ELR (cell line): ENCODE data around the gene SAP30.

Source experiments
- DNase-seq: peaks from one replicate; pipeline ENCODE4 v3.0.0-alpha.2; 2015; ENCODE audit warnings: low read depth

SAP30 gene

DNA sequence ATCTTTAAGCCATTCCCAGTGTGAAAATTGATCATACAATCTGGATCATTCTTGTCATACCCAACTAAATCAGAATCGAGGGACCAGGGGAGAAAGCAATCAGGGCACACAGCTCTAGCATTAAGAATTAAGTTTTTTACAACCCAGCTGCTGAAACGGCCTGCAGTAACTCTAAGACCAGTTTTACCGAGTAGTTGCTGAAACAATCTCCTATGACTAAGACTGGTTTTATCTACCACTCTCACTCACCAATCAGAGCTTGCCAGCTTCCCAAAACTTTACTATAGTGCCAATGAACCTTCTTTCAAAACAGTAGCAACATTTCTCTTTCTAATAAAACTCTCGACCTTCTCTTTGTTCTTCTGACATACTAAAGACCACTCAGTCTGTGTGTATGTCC, 2.8 kb upstream of the SAP30 start:
- peak; percentile 29 for DNase-seq

DNA sequence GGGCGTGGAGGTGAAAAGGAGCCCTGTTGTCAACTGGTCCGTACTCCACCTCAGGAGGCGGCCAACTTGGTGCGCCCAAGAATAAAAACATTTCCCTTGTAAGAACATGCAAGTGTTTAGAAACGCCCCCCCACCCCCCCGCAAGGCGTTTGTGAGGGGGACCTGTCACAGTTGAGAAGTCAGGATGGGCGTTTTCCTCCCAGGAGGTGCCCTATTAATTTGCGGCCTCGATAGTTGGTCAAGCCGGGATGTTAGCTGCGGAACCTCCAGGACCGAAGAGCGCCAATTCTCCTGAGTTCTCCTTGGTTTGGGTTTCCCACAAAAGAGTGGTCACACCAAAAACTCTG, 651 bp upstream of the SAP30 start:
- no peak for DNase-seq

DNA sequence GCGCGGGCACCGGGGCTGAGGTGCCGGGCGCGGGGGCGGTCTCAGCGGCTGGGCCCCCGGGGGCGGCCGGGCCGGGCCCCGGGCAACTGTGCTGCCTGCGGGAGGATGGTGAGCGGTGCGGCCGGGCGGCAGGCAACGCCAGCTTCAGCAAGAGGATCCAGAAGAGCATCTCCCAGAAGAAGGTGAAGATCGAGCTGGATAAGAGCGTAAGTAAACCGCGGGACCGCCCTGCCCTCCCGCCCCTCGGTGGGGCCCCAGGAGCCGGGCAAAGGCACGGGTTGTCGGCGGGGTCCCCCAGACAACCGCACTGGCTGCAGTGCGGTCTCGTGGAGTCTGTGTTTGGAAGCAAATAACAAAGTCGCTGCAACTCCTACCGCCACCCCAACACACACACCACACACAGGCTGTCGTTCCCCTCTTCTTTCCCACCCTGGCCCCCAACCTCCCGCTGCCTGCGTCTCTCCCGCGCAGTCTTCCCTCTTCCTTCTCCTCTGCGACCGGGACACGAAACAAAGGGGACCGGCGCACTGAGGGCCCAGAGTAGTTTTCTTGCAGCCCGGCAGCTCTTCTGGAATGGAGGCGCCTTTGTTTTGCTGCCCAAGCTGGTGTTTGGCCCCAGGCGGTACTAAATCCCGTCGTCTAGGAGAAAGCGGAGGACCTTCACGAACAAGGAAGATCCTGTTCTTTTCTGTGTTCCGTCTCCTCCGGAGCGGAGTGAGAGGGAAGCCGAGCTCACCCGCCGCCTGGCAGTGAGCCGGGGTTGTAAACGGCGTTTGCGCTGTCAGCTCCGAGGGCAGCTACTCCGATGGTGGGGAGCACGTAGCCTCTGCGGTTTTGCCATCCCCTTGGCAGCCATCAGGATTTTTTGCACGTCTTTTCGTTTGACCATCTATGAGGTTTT, 788 bp downstream of the SAP30 start:
- DNase-seq, result peak; percentile 77

DNA sequence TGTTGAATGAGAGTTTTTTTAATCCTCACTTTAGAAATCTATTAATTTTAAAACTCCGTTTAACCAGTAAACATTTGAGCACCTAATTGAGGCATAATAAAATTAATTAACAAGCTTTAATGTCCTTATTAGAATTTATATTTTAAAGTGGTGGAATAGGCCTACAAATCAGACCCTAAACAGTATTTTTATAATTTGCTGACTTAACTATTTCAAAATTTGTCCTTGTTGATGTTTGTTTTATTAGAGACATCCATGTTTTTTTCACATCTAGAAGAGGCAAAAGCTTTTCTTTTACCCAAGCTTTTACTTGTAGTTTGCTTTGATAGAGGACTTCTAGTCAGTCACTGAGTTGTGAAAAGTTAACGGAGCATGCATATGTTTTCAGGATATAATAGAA, 3.8 kb downstream of the SAP30 start:
- DNase-seq, result no peak

DNA sequence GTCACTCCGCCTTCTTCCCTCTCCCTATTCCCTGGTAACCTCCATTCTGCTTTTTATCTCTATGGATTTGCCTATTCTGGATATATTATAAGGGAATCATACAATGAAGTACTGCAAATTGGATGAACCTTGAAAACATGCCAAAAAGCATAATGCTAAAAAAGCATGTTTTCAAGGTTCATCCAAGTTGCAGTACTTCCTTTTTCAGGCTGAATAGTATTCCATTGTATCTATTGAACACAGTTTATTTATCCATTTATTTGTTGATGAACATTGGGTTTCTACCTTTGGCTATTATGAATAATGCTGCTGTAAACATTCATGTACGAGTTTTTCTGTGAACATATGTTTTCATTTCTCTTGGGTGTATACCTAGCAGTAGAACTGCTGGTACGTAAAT, 9.2 kb downstream of the SAP30 start:
- no peak for DNase-seq

DNA sequence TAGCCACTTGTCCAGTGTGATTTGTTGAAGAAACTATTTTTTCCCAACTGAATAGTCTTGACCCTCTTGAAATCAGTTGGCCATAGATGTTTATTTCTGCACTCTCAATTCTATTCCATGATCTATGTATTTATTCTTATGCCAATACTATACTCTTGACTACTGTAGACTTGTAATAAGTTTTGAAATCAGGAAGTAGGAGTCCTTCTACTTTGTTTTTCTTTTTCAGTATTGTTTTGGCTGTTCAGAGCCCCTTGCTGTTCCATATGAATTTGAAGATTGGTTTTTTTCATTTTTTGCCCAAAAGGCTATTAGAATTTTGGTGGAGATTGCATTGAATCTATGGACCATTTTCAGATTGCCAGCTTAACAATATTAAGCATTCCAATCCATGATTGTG, 10.2 kb downstream of the SAP30 start:
- DNase-seq, result no peak

DNA sequence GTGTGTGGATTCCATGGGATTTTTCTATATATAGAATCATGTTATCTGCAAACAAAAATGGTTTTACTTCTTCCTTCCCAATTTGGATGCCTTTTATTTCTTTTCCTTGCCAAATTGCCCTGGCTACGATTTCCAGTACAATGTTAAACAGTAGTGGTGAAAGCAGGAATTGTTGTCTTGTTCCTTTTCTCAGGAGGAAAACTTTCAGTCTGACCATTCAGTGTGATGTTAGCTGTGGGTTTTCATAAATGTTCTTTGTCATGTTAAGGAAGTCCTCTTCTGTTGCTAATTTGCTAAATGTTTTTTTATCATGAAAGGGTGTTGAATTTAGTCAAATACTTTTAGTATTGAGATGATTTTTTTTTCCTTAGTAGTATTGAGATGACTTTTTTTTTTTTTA, 10.9 kb downstream of the SAP30 start:
- DNase-seq, result no peak

DNA sequence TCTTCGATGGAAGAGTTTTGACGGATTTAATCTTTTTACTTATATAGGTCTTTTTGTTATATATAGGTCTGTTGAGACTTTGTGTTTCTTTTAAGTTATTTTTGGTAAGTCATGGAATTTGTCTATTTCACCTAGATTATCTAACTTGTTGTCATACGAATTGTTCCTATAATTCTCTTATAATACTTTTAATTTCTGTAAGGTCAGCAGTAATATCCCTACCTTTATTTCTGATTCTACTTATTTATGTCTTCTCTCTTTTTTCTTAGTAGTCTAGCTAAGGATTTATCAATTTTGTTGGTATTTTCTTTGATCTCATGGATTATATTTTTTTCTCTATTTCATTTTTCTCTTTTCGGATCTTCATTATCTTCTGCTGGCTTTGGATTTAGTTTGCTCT, 11.6 kb downstream of the SAP30 start:
- DNase-seq, result no peak

DNA sequence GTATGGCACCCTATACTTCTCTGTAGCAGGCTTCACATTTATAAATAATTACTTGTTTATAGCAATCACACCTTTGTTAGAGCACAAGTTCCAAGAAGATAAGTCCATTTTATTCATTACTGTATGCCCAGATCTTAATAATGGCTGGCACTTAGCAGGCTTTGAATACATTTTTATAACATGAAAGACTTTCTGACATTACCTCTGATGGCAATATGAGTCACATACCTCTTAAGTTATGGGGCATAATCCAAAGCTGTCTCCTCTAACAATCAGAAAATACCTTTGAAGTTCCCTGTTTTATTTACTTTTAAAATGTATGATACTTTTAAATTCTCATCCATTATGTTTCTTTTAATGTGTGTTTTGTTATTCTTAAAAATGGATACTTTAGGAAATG, 16.0 kb downstream of the SAP30 start:
- DNase-seq, result no peak

DNA sequence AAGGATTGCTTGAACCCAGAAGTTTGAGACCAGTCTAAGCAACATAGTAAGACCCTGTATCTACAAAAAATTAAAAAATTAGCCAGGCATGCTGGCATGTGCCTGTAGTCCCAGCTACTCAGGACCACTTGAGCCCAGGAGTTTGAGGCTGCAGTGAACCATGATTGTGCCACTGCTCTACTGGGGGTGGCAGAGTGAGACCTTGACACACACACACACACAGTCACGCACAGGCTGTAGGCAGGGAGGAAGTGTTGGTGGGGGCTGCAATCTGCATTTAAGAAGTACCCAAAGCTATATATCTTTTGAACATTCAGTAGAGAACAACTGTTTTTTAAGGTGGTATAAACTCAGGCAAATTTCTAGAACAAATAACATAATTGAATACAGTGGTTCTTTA, 20.9 kb downstream of the SAP30 start:
- no peak for DNase-seq

DNA sequence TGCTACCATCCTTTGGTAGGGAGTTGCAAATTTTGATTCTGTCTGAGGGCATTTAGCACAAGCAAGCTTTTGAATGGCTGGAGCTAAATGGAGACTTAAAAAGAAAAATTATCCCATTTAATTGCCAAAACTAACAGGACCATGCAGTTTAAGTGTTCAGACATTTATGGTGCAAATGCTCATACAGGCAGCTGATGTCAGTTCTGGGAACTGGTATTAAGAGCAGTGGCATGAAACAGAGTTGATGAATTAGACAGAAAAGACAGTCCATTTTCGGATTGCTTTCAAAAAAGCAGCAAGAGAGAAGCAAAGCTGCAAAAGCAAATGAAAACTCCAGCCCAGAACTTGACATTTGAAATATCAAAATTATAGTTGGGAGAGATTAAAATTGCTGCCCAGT, 26.9 kb downstream of the SAP30 start:
- no peak for DNase-seq

DNA sequence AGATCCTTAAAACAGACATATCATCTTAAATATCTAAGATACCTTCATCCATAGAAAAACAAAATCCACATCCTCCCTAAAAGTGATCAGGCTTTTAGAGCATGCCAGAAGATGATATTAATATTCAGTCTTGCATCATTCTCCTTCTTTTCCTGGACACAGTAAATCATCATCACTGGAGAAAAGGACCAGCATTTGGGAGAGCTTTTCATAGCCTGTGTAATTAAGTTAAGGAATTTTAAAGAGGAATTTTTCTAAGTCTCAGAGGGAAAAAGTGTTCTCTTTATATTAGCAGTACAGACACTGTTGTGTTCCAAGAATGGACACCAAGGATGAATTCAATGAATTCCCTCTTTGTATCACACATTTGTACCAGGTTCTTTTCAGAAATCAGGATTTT, 27.5 kb downstream of the SAP30 start:
- no peak for DNase-seq

DNA sequence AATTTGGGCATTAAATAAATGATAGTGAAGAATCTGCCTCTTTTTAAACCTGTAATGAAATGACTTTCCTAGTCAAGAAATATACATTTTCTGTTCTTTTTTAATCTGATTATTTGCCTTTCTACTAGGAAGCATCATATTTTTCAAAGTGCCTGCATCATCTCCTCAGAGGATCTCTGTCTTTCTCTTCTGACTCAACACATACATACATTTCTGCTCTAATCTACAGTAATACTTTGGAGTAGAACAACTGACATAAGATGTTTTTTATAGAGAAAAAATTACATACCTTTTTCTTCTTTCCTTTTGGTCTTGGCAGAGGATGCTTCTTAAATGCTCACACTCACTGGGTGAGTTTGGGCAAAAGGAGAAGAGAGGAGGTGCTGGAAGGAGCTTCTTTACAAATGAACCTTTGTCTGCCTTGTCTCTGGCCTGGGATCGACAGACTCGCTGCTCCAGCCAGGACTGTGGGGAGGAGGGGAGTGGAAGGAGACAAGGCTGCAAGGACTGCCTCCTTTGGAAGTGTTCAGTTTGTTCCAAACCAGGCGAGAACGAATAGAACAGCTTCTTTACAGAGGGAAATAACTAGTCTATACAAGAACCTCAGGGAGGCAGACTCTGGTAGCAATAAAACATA, 28.1 kb downstream of the SAP30 start, which contains the start of gene SCRG1:
Gene SCRG1 (minus strand): TSS at position 338 of the 637 bp plus-strand sequence. CDS start 7,702 bp downstream, outside the sequence.
- no peak for DNase-seq

DNA sequence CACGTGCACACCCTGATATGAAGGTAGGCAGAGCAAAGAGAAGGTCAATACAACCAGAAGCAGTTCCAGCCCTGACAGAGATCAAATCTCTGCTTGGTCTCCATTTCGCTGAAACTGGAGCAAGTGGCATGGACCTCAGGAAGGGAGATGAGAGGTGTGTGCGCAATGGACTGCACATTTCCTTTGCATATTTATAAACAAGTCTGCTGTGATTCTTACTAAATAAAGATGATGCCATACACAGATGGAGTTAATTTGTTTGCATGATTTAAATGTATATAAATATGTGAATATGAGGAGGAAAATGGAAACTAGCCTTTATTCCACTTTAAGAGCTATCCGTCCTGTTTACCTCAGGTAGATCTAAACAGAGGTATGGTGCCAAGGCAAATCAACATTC, 30.3 kb downstream of the SAP30 start:
- no peak for DNase-seq

DNA sequence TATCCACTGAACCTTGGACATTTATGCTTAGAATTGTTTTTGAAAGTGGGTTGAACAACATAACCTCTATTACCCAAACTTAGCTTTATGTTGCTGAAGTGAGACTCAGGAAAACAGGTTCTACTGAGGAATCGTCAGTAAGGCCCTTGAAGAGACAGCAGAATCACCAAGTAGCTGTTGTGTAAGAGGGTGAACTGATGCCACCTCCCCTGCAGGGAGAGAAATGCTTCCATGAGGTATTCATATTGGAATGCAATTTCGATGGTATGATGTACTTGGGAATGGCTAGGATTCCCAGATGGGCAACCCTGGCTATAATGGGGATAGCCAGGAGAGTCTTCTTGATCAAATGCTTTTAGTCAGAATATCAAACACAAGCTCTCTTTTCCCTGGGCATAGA, 32.3 kb downstream of the SAP30 start:
- DNase-seq, result peak; percentile 29

DNA sequence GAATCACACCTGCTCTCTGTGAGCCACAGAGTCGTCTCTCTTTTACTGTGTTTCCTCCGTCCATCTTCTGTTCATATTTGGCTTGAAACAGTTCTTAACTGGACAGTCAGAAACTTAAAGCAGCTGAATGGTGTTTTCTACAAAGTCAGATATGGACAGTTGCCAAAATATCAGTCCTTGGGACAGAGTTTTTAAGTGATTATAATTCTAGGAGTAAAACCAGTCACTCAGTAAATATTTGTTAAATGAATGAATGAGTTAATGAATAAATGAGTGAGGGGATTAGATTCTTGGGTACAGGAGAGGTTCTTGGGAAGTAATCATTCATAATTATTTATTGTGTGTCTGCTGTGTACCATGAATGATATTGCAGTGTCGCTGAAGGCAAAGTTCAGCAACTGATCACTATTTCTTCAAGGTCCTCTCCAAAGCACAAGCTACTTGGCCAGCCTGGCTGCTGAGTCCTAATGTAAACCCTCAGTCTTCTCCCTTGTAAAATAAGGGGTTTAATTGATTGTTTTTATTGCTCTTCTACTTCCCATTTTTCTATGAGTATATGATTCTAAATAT, 33.6 kb downstream of the SAP30 start:
- DNase-seq, result no peak

DNA sequence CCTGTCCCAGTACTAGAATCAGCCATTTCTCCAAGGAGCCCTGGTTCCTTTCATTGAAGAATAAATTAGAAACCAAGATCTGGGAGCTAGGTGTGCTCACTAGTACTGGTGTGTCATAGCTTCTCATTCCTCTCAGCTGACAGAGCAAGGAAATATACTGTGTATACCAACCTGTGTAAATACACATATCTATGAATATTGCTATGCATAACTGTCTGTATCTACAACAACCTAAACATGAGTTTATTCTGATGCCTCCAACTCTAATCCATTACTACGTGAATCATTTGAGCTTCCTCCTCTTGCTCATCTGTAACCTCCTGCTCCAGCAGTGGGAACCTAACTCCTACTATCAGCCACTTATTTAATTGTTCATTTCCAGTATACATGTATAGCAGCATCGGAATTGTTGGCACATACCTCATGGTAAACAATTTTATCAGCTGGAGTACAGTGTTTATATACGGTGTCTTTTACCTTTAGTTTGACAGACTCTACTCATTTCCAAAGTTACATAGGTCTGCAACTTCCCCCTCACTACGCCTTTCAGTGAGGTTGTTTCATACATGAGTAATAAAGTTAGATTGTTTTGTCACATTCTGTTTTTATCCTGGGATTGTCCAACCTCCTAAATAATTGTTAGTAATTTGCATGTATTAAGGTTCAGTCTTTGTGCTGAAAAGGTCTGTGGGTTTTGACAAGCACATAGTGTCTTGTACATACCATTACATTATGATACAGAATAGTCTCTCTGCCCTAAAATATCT, 35.3 kb downstream of the SAP30 start:
- no peak for DNase-seq

DNA sequence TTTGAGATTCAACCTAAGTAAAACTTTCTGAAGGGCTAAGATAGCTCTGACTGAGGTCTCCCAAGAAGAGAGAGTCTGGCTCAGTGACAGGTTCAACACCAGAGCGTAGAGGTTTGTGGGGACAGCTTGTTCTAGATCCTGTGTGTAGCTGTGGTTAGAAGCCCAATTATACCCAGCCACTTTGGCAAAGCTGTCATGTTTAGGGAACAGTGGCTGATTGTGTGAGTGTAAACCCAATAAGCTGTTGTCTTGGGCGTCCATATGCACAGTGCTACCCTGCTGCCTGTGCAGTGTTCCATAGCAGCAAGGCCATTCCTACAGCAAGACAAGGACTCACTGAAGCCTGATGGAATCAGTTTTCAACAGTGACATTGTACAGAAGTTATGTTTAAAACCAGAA, 39.3 kb downstream of the SAP30 start:
- DNase-seq, result no peak

DNA sequence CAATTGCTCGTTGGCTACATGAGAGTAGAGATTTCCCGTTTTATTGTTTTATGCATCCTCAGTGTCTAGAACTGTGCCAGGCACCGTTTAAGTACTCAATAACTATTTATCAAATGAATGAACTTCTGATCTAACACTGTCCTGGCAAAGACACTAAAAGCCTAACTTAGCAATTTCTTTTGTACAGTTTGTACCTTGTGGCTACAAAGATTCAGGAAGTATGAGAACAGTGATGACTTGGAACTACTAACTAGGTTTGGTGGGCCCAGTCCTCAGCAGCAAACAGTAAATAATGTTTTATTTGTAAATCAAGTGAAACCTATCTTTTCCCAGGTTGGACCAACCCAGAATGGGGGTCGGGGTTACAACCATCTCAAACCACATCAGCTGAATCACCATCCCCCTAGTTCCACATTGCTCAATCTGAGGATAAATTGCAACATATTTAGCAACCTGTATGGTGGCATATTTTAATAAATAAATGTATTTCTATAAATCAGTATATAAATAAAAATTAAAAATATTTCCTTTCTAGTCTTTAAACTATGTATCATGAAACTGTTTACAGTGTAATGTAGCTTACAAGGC, 40.4 kb downstream of the SAP30 start:
- no peak for DNase-seq

DNA sequence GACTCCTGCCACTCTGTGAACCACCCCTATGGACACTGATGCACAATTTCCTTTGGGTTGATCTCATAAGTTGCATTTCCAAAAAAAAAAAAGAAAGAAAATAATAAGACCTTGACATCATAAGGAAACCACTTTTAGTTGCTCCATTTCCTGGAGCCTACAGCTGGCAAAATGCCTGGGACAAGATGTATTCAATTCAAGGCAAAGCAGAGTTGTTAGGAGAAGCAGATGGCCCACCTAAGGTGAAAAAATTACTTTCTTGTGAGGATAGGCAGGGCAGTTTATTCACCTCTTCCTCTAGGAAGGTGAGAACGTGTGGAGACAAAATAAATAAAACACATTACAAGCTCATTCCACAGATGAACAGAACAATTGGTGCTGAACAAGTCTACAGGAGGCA, 42.3 kb downstream of the SAP30 start:
- DNase-seq, result no peak

DNA sequence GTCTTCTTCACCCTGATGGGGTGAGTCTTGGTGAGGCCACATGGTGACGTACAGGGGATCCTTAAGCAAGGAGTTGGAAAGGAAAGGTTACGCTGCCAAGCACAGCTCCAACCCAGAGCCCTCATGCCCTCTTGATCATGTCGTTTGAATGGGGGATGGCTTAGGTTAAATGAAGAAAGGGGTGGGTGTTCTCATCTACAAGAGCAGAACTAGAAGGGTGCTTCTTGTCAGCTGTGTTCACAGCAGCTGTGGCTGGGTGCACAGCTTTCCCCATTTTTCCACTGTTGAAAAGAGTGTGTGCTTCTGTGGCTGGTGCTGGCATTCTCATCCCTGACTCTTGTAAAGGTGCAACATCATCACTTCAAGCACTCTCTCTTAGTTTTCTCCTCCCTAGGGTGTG, 43.7 kb downstream of the SAP30 start:
- DNase-seq, result no peak

DNA sequence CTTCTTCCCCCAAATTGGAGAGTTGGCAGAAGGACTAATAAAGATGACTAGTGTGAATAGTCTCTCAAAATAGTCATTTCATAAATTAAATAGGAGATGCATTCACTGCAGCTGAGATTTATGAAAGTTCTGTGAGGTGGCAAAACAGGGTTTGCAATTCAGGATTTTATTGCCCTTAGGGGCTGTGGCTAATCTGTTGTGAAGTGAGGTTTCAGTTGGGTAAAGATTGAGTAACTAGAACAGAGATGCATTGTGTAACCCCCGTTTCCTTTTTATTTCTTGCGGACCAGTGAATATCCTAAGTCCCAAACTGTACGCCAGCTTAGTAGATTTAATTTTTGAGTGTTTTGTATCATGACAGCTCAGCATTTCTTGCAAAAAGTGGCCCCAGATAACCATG, 44.3 kb downstream of the SAP30 start:
- peak; percentile 4 for DNase-seq
